Activated CD4-positive, alpha-beta memory T cell treated with anti-CD3 and anti-CD28 coated beads, Interleukin-2, amount 10 ng/mL, durations not matched to agents 7 days and 5 days (primary cell): Measurements from ENCODE around the gene GAS2L1. TPM values are rescaled to one million over a fixed set of nuclear protein-coding genes. Genes with fewer than 3 reads are reported as not detected.

Experiments used
- CTCF ChIA-PET: fragments of 350-600 bp; sonication (Branson Sonifier 250); formaldehyde crosslinking; loops from one replicate; lab custom pipeline; 2021; ENCODE audit warnings: antibody characterized with exemption, inconsistent platforms; lab: Charles Lee
- POLR2A ChIA-PET: fragments of 350-600 bp; sonication (Branson Sonifier 250); formaldehyde crosslinking; loops from one replicate; lab custom pipeline; 2021; ENCODE audit warnings: antibody characterized with exemption; lab: Charles Lee
- DNase-seq: peaks from one replicate; pipeline ENCODE4 v3.0.0-alpha.2; 2020
- H3K27ac Mint-ChIP-seq: one replicate; pipeline ENCODE4 v1.8.0; 2021; ENCODE audit warnings: mild to moderate bottlenecking, mixed read lengths
- H3K27me3 Mint-ChIP-seq: one replicate; pipeline ENCODE4 v1.8.0; 2021; ENCODE audit warnings: mixed read lengths
- H3K36me3 Mint-ChIP-seq: one replicate; pipeline ENCODE4 v1.8.0; 2021; ENCODE audit warnings: low read depth, mixed read lengths
- H3K4me1 Mint-ChIP-seq: one replicate; pipeline ENCODE4 v1.8.0; 2021; ENCODE audit warnings: mixed read lengths
- H3K4me3 Mint-ChIP-seq: one replicate; pipeline ENCODE4 v1.8.0; 2021; ENCODE audit warnings: mild to moderate bottlenecking, mixed read lengths
- H3K9me3 Mint-ChIP-seq: one replicate; pipeline ENCODE4 v1.8.0; 2021; ENCODE audit warnings: mixed read lengths
- total RNA-seq, 2 experiments: library from RNA; stranded (reverse); gene quantifications; one replicate each; pipeline ENCODE4 v1.2.3, GENCODE V29; 2021

Gene GAS2L1
- 10 to 100 TPM; 22.5 to 23.4 TPM for total RNA-seq

GRCh38 chr22:29306175-29306834 lies at the start of gene GAS2L1:
TSS of gene GAS2L1 (plus strand) at chr22:29306650. CDS start at chr22:29308106, 1,456 bp downstream.
- CTCF ChIA-PET: interaction anchor here (0.7 to 1.4 kb wide), 7 partner anchors 10 to 1829 kb away, joined by 3 to 6 read pairs (median 4); no protein-coding TSS in a partner anchor
- H3K4me1 Mint-ChIP-seq: peaks cover 47% of the 10 kb centered on the region
- peak; percentile 74 for DNase-seq
- H3K27ac Mint-ChIP-seq: peak within 1 kb of the TSS; percentile 62
- H3K36me3 Mint-ChIP-seq: peaks cover 8% of the 10 kb centered on the region
- POLR2A ChIA-PET: interaction anchor here (0.6 to 2.3 kb wide), 10 partner anchors 8 to 82 kb away, joined by 3 to 9 read pairs (median 4); partner anchors contain the start of genes AP1B1 and EWSR1
- H3K9me3 Mint-ChIP-seq: no peaks in the 10 kb centered on the region
- H3K4me3 Mint-ChIP-seq: peak within 1 kb of the TSS; percentile 79
- peaks cover 4% of the 10 kb centered on the region for H3K27me3 Mint-ChIP-seq

- Mint-ChIP-seq H3K4me1 (peaks cover 6% of the 10 kb centered on the region), H3K36me3 (peaks cover 2% of the 10 kb centered on the region), H3K27ac (no peak overlapping the region), H3K27me3 (peaks cover 2% of the 10 kb centered on the region), H3K9me3 (no peaks in the 10 kb centered on the region), H3K4me3 (no peak overlapping the region)
- no peak for DNase-seq
- ChIA-PET POLR2A (interaction anchor here (0.7 to 4.2 kb wide), 2 partner anchors 9 to 10 kb away, joined by 3 to 17 read pairs; partner anchors contain the start of genes EWSR1 and RHBDD3), CTCF (no interaction called here)
Measured at GRCh38 chr22:29257751-29258181, 48.7 kb upstream of the GAS2L1 start.

- no peak overlapping the region for H3K27ac Mint-ChIP-seq
- DNase-seq: no peak
- CTCF ChIA-PET: no interaction called here
- POLR2A ChIA-PET: interaction anchor here (0.7 to 4.2 kb wide), 2 partner anchors 9 to 10 kb away, joined by 3 to 17 read pairs; partner anchors contain the start of genes EWSR1 and RHBDD3
- H3K9me3 Mint-ChIP-seq: no peaks in the 10 kb centered on the region
- peaks cover 6% of the 10 kb centered on the region for H3K4me1 Mint-ChIP-seq
- H3K27me3 Mint-ChIP-seq: no peaks in the 10 kb centered on the region
- H3K36me3 Mint-ChIP-seq: peaks cover 2% of the 10 kb centered on the region
- no peak overlapping the region for H3K4me3 Mint-ChIP-seq
Measured at GRCh38 chr22:29258407-29259252, 47.8 kb upstream of the GAS2L1 start.

GRCh38 chr22:29259253-29259899 lies 47.1 kb upstream of the GAS2L1 start:
- Mint-ChIP-seq H3K9me3 (no peaks in the 10 kb centered on the region), H3K27me3 (no peaks in the 10 kb centered on the region), H3K27ac (no peak overlapping the region), H3K4me3 (no peak overlapping the region), H3K4me1 (peaks cover 6% of the 10 kb centered on the region), H3K36me3 (peaks cover 2% of the 10 kb centered on the region)
- ChIA-PET CTCF (no interaction called here), POLR2A (interaction anchor here (4.2 kb wide), 1 partner anchor 8 kb away, joined by 17 read pairs; the partner anchor contains the start of genes EWSR1 and RHBDD3)
- no peak for DNase-seq

- no peak for DNase-seq
- CTCF ChIA-PET: no interaction called here
- Mint-ChIP-seq H3K36me3 (peaks cover 2% of the 10 kb centered on the region), H3K4me1 (peaks cover 2% of the 10 kb centered on the region), H3K9me3 (no peaks in the 10 kb centered on the region), H3K27me3 (no peaks in the 10 kb centered on the region), H3K4me3 (no peak overlapping the region), H3K27ac (no peak overlapping the region)
- POLR2A ChIA-PET: no interaction called here
Measured at GRCh38 chr22:29260031-29260560, 46.4 kb upstream of the GAS2L1 start.

GRCh38 chr22:29260601-29261315 lies 45.7 kb upstream of the GAS2L1 start:
- ChIA-PET CTCF (no interaction called here), POLR2A (no interaction called here)
- no peak for DNase-seq
- no peak overlapping the region for H3K27ac Mint-ChIP-seq
- H3K36me3 Mint-ChIP-seq: peaks cover 2% of the 10 kb centered on the region
- H3K9me3 Mint-ChIP-seq: no peaks in the 10 kb centered on the region
- peaks cover 2% of the 10 kb centered on the region for H3K4me1 Mint-ChIP-seq
- H3K4me3 Mint-ChIP-seq: no peak overlapping the region
- H3K27me3 Mint-ChIP-seq: no peaks in the 10 kb centered on the region

- DNase-seq: no peak
- ChIA-PET POLR2A (no interaction called here), CTCF (no interaction called here)
- Mint-ChIP-seq H3K27ac (no peak overlapping the region), H3K27me3 (no peaks in the 10 kb centered on the region), H3K9me3 (no peaks in the 10 kb centered on the region), H3K36me3 (peaks cover 23% of the 10 kb centered on the region), H3K4me1 (peaks cover 11% of the 10 kb centered on the region), H3K4me3 (no peak overlapping the region)
Measured at GRCh38 chr22:29263791-29264276, 42.6 kb upstream of the GAS2L1 start.

- DNase-seq: no peak
- no peaks in the 10 kb centered on the region for H3K27me3 Mint-ChIP-seq
- CTCF ChIA-PET: no interaction called here
- H3K4me1 Mint-ChIP-seq: peaks cover 17% of the 10 kb centered on the region
- no peaks in the 10 kb centered on the region for H3K9me3 Mint-ChIP-seq
- H3K36me3 Mint-ChIP-seq: peaks cover 36% of the 10 kb centered on the region
- POLR2A ChIA-PET: no interaction called here
- H3K4me3 Mint-ChIP-seq: no peak overlapping the region
- no peak overlapping the region for H3K27ac Mint-ChIP-seq
Measured at GRCh38 chr22:29265305-29265704, 41.1 kb upstream of the GAS2L1 start.

- Mint-ChIP-seq H3K27ac (peak overlapping the region; percentile 95), H3K4me1 (peaks cover 23% of the 10 kb centered on the region), H3K4me3 (peak overlapping the region; percentile 94), H3K9me3 (no peaks in the 10 kb centered on the region), H3K27me3 (no peaks in the 10 kb centered on the region), H3K36me3 (peaks cover 42% of the 10 kb centered on the region)
- ChIA-PET CTCF (no interaction called here), POLR2A (interaction anchor here (0.8 to 2.9 kb wide), 2 partner anchors 8 to 11 kb away, joined by 5 to 17 read pairs; no protein-coding TSS in a partner anchor)
- DNase-seq: no peak
Measured at GRCh38 chr22:29265929-29266328, 40.5 kb upstream of the GAS2L1 start.

GRCh38 chr22:29266564-29267461 lies 39.6 kb upstream of the GAS2L1 start:
- no peaks in the 10 kb centered on the region for H3K27me3 Mint-ChIP-seq
- no peak for DNase-seq
- peak overlapping the region; percentile 95 for H3K27ac Mint-ChIP-seq
- H3K4me3 Mint-ChIP-seq: peak overlapping the region; percentile 94
- H3K9me3 Mint-ChIP-seq: no peaks in the 10 kb centered on the region
- peaks cover 49% of the 10 kb centered on the region for H3K36me3 Mint-ChIP-seq
- H3K4me1 Mint-ChIP-seq: peaks cover 32% of the 10 kb centered on the region
- ChIA-PET POLR2A (interaction anchor here (0.7 to 2.9 kb wide), 13 partner anchors 9 to 1158 kb away, joined by 3 to 17 read pairs (median 3); partner anchors contain the start of genes AP1B1, EMID1 and XBP1), CTCF (interaction anchor here (0.7 kb wide), 2 partner anchors 9 to 64 kb away, joined by 3 to 4 read pairs; no protein-coding TSS in a partner anchor)

GRCh38 chr22:29267462-29267857 lies 39.0 kb upstream of the GAS2L1 start:
- no peak for DNase-seq
- no peaks in the 10 kb centered on the region for H3K9me3 Mint-ChIP-seq
- CTCF ChIA-PET: interaction anchor here (0.7 kb wide), 2 partner anchors 9 to 65 kb away, joined by 3 to 4 read pairs; no protein-coding TSS in a partner anchor
- POLR2A ChIA-PET: interaction anchor here (0.7 to 2.9 kb wide), 11 partner anchors 10 to 1157 kb away, joined by 3 to 17 read pairs (median 3); partner anchors contain the start of genes AP1B1, EMID1 and XBP1
- H3K27ac Mint-ChIP-seq: peak overlapping the region; percentile 95
- peaks cover 38% of the 10 kb centered on the region for H3K4me1 Mint-ChIP-seq
- H3K36me3 Mint-ChIP-seq: peaks cover 55% of the 10 kb centered on the region
- H3K4me3 Mint-ChIP-seq: peak overlapping the region; percentile 94
- H3K27me3 Mint-ChIP-seq: no peaks in the 10 kb centered on the region
